NCI-H146 treated with DMSO at 0.1 percent for 48 hours (cell line): Measurements from ENCODE around the gene SLC44A1.

ENCODE experiments used
- DNase-seq: peaks from one replicate; lab custom pipeline; 2025; ENCODE audit not compliant: unreplicated experiment; lab: John Stamatoyannopoulos, UW

Gene SLC44A1

GRCh38 chr9:105269593-105269992 lies 25.1 kb downstream of the SLC44A1 start:
- no peak for DNase-seq

GRCh38 chr9:105270711-105271110 lies 26.3 kb downstream of the SLC44A1 start:
- no peak for DNase-seq

DNA sequence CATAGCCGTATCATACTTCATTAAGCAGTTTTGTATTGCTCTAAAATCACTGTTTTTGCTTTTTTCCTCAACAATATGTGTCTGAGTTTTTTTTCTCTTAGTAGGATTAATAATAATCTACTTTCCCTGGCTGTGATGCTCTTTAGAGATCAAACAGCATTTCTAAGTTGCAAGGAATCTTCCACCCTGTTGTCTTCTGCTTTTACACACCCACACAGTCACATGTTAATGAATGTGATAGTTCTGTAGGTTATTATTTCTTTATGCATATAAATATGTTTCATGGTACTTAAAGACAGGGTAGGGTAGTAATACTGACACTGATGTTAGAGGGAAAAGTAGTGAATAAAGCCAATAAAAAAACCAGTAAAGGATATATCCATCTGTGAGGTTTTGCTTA lies 29.3 kb downstream of the SLC44A1 start:
- DNase-seq, result no peak

- DNase-seq, result no peak
Measured at GRCh38 chr9:105275111-105275510, 30.7 kb downstream of the SLC44A1 start.

GRCh38 chr9:105275938-105276337 lies 31.5 kb downstream of the SLC44A1 start:
- DNase-seq, result no peak

GRCh38 chr9:105278751-105279150 lies 34.3 kb downstream of the SLC44A1 start:
- DNase-seq, result no peak

DNA sequence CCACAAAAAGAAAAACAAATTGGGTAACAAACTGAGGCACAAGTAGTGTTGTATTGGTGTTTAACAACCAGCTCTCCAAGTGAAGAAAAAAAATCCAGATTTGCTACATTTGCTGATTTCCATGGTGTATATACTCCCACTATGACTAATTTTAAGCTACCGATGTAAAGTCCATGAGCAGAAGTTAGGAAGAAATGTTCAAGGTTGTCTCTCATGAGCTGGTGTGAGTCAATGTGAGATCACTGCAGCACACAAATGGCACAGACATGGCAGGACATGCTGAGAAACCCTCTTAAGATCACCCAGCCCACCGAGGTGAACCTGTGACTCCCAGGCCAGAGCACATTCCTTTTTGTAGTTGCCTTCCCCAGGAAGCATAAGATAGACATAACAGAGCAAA lies 36.2 kb downstream of the SLC44A1 start:
- no peak for DNase-seq

DNA sequence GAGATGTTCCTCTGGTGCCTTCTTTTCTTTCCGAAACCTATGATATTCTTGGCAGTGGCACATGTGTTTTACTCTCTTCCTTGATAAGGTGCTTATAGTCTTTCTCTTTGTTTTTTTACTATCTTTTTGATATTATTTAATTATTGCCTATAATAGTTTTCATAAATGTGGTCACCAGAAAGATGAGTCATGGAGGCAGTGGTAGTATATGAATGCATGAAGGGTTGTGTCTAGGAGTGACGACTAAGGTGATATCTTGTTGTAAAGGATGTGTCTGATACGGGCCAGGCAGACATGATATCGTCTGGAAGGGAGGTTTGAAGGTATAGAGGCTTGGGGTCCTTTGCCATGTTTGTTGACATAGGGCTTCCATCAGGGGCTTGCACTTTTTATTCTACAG lies 36.8 kb downstream of the SLC44A1 start:
- no peak for DNase-seq

DNA sequence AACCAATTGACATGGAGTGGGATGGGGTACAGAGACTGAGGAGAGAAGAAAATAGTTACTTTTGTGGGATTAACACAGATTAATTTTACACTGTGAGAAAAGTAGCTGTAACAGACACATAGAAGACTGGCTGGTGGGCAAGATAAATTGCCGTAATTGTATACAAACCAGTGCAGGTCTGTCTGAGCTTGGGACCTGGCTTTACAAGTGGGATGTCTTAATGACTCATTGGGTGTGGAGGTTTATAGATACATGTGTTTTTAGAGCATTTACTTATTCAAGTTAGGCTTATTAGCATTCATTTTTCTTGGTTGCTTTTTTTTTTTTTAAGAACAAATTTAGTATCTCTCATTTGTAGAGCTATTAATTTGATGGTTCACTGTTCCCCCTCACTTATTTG lies 37.5 kb downstream of the SLC44A1 start:
- no peak for DNase-seq

DNA sequence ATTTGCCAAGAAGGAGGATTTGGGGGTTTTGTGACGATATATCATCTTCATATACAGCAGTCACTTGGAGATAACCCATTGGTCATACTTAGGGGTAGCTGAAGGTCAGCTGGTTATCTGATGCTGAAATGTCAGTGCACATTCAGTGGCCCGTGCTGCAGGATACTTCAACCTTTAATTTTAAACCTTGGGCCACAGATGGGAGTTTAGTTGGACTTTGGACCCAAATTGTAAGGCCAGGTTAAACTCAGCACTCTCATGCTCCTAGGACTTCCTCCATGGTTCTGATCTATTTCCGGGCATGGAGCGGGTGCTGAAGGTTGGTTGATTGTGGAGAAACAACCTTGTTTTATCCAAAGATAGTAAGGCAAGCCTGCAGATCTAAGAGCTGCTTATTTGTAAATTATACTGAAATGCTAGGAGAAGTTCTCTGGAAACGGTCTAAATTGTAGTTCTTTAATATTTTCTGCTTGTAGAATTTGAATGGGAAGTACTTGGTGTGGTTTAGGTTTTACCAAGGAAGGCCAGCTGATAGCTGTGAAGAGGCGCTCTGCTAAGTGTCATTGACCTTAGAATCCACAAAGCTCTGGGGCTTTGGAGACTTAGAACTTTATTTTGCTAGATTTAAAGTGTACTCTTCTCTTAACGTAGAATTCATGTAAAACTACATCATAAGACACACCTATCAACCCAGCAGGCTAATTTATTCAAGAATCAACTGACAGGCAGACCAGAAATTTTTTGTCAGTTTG lies 38.6 kb downstream of the SLC44A1 start:
- DNase-seq, result no peak

- no peak for DNase-seq
Measured at GRCh38 chr9:105283795-105284194, 39.3 kb downstream of the SLC44A1 start.

DNA sequence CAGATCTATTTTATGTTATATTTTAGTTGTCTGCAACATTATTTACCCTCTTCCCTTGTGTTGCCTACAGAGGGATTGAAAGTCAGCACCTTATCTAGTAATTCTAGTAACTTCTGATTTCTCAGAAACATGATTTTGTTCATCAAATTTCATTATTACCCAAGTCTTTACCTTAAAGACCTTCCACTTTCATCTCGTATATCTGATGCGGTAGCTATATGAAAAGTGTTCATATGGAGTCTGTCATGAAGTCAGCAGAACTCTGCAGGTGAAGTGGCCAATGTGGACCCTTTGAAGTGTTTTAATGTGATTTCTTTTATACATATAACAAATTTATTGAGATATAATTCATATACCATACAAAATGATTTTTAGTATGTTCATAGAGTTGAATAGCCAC lies 40.0 kb downstream of the SLC44A1 start:
- DNase-seq, result no peak

GRCh38 chr9:105286098-105286497 lies 41.6 kb downstream of the SLC44A1 start:
- DNase-seq, result no peak

- DNase-seq, result no peak
Measured at GRCh38 chr9:105289305-105289704, 44.9 kb downstream of the SLC44A1 start.

GRCh38 chr9:105290418-105290817 lies 46.0 kb downstream of the SLC44A1 start:
- DNase-seq, result no peak

DNA sequence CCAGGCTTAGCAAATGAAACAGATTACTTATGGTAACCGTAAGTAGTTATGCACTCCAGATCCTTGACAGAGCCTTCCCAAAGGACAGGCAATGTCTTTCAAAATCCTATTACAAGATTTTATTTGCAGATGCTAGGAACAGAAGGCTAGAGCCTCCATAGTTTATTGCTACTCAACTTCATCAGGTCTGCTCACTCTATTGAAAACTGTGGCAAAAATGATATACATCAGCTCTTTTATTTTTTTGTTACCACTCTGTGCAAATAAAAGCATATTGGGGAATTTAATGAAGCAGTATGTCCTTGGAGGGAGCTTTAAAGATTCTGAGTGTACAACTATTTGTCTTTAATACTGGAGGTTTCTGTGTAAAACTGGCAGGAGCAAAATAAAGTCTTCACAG lies 46.5 kb downstream of the SLC44A1 start:
- no peak for DNase-seq

GRCh38 chr9:105291422-105291859 lies 47.0 kb downstream of the SLC44A1 start:
- no peak for DNase-seq

DNA sequence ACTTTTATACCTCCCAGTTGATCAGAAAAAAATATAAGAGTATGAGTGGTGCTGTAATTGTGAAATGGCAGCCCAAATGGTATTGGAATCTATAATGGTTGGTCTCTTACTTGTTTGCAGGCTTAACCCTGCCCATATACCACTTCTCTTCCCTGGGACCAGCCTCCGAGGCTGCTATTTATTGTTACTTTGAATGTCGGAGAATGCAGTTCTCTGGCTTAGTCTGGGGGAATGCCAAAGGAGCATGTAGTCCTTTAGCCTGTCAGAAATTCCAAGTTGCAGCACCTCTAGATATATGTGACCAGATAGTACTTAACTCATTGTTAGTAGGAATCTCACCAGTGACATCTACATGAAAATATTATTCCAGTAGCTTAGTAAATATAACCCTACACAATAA lies 47.5 kb downstream of the SLC44A1 start:
- no peak for DNase-seq

GRCh38 chr9:105293408-105293807 lies 49.0 kb downstream of the SLC44A1 start:
- no peak for DNase-seq

- no peak for DNase-seq
Measured at GRCh38 chr9:105295201-105295550, 50.7 kb downstream of the SLC44A1 start.

GRCh38 chr9:105295986-105296385 lies 51.5 kb downstream of the SLC44A1 start:
- DNase-seq, result no peak

- DNase-seq, result no peak
Measured at GRCh38 chr9:105296445-105296844, 52.0 kb downstream of the SLC44A1 start.

- DNase-seq, result no peak
Measured at GRCh38 chr9:105296877-105297287, 52.4 kb downstream of the SLC44A1 start.
